Fibroblast of upper back skin (primary cell): ENCODE measurements around the gene NUMBL.

Source experiments
- DNase-seq: peaks from one replicate; pipeline ENCODE4 v3.0.0-alpha.2; 2013

Gene NUMBL

DNA sequence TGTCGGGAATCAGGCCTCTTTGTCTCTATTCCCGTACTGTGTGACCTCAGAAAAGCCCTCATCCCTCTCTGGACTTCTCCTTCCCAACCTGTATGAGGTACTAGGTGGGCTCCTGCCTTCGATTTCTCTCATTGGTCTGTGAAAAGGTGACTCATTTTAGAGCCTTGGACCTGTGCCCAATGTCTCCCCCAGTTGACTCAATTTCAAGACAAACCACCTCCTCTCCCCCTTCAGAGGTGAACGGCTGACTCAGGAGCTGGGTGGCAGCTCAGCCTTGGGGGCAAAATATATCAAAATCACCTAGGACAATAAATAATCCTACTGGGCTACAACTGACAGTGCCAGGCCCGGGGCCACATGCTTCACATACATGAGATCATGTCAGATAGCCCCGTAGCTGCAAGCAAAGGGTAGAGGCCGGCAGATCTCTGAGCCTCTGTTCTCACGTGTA, 25.6 kb upstream of the NUMBL start:
- DNase-seq, result no peak

DNA sequence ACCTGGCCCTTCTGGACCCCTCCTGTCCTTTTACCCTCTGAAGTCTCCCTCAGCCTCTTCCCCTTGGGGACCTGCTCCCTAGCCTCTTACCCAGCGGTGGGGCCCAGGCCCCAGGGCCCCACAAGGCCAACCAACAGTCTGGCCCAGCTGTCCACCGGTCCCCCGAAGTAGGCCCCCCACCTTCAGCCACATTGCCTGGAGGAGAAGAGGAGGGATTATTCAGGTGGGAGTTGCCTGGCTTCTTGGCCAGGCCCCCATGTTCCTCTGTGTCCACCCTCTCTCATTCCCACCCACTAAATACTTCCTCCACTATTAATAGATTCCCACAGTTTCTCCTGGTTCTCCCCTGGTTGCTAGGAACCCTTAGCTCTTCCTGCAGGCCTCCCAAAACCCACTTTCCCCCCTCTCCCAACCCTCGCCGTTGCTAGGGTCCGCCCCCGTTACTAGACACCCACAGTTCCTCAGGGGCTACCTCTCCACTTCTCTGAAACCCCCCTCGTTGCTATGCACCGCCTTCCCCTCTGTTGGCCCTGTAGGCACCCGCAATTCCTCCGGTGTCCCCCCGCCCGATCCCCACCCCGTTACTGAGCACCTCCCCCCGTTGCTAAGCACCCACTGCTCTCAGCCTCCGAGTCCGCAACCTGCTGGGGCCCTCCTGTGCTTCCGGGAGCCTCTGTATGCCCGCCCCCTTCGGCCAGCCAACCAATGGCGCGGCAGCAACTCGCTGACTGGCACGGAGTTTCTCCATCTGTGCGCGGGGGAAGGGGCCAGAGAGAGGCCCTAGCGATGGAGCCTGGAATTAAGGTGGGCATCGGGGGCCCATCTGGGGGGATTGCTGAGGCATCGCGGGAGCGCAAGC, 24.2 kb upstream of the NUMBL start:
- DNase-seq, result peak; percentile 93

GRCh38 chr19:40713939-40714338, 23.5 kb upstream of the NUMBL start:
- no peak for DNase-seq

- no peak for DNase-seq
Observed at GRCh38 chr19:40709817-40710216, 19.4 kb upstream of the NUMBL start.

DNA sequence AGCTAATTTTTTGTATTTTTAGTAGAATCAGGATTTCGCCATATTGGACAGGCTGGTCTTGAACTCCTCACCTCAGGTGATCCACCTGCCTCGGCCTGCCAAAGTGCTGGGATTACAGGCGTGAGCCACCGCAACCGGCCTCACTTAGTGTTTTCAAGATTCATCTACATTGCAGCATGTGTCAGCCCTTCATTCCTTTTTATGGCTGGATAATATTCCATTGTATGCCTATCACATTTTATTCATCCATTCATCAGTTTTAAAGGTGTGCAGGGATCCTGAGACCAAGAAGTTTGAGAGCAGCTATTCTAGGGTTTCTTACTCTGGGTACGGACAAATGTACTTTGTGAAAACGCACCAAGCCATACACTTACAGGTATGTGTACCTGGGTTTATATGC, 17.2 kb upstream of the NUMBL start:
- DNase-seq, result no peak

GRCh38 chr19:40705950-40706619, 15.6 kb upstream of the NUMBL start:
- DNase-seq, result no peak

DNA sequence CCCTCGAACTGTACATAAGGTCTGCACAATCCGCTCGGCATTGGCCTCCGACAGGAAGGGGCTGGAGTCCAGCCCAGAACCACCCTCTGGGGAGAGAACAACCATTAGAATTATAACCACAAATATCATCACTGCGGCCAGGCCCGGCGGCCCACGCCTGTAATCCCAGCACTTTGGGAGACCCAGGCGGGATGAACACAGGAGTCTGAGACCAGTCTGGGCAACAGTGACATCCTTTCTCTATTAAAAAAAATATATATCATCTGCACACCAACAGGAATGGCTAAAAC, 14.9 kb upstream of the NUMBL start:
- peak; percentile 82 for DNase-seq

DNA sequence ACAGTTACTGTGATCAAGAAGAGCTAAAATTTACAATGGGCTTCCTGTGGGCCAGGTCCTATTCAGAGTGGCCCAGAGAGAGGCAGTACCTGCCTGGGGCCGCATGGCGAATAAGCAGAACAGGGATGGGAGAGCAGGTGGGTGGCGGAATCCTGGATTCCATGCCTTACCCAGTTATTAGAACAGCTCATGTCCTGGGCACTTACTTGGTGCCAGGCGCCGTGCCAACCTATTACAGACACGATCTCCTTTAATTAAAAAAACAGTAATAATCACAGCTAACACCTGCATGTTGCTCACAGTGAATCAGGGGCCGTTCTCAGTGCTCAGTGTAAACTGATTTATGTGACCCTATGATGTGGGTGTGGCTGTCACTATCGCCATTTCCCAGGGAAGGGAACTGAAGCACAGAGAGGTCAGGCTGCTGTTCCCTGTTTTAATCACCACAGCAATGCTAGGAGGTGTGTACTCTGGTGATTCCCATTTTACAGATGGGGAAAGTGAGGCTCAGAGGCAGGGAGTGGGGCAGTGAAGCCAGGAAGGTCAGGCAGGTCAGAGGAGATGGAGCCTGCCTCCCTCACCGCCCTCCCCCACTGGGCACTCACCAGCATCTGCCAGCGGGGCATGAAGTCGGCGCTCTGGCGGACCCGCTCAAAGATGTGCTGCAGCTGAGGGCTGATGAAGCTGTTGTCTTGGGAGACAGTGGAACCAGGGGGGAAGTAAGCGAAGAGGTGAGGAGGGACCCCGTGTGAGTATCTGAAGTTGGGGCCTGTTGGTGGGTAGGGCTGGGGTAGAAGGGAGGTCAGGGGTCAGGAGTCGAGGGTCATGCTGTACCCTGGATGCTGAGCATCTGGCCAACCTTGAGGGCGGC, 14.3 kb upstream of the NUMBL start:
- DNase-seq, result no peak

DNA sequence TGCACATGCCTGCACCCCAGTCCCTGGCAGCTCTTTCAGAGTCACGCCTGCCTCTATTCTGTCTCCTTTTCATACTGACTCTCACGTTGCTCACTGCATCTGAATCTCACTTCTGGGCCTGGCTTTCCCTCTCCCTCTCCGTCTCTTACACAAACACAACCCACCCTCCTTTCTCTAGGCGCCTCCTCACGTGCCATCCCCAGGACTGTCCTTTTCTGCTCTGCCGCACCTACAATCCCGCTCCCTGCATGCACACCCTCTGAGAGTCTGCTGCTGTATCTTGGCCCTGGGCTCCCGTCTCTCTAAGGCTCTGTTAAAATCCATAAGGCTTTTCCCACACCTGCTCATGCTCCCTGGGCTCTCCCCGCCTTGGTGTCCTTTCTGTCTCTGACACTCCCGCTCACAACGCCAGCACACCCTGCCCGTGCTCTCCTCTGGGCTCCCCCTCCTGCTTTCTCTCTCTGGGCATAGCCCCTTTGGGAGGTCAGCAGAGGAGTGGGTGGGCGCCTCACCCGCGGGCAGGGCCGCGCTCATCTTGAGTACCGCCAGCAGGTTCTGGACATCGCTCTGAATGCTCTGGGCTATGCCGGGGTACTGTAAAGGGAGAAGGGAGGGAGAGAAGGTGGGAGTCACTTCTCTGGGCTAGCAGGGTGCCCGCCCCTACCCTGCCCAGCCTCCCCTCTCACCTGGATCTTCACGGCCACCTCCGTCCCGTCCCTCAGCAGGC, 12.7 kb upstream of the NUMBL start:
- DNase-seq, result no peak

DNA sequence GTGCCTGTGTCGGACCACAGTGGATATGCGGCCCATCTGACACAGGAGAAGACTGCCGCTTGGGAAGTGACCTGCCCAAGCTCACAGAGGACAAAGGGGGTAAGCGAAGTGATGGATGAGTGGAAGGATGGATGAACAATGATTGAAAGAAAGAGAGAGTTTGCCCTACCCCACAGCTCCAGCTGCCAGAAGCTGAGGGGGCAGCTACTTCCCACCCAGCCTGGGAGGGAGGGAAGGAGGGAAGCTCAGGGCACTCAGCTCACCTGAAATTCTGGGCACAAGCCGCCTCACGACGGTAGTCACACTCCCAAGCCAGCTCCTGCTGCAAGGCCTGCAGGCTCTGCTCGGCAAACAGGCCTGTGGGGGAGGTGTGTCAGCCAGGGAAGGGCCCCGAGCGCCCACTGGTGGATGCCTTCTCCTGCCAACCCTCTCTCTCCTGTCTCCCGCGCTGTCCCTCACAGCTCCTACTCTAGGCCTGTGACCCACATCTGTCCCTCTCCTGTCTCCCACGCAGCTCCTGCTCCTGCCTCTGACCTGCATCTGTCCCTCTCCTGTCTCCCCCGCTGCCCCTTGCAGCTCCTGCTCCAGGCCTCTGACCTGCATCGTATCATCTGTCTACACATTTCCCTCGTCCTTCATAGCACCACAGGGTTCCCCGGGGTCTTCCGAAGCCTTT, 12.0 kb upstream of the NUMBL start:
- peak; percentile 25 for DNase-seq

DNA sequence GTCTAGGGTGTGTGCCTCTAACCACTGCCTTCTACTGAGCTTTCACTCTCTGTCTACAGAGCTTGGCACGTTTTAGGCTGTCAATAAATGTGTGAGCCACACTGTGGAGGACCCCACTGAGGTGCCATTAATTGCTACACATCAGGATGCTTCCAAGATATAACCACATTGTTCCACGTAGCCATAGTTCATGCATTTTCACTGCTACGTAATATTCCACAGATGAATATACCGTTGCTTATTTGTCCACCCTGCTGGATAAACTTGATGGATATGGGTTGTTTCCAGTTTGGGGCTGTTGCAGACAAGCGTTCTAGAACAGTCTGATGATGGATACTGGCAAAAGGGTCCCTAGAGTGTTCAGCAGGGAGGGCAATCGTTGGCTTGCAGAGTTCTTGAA, 11.3 kb upstream of the NUMBL start:
- DNase-seq, result no peak

- DNase-seq, result no peak
Observed at GRCh38 chr19:40700083-40700482, 9.6 kb upstream of the NUMBL start.

- no peak for DNase-seq
Observed at GRCh38 chr19:40697007-40697406, 6.6 kb upstream of the NUMBL start.

DNA sequence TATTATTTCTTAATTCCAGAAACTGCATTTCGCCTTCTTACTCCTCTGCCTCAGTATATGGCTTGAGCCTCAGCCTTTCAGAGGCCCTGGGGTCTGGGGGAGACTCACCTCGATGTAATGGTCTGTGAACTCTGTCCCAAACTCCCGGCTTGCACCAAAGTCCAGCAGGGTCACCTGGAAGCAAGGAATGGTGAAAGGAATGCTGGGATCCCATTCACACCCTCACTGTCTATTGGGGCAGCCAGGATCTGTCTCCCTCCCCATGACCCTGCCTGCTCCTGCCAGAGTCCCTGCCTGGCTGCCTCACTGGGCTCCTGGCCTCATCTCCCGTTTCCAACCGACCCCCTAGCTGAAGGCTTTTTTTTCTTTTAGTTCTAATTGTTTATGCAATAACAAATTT, 5.4 kb upstream of the NUMBL start:
- DNase-seq, result no peak

- no peak for DNase-seq
Observed at GRCh38 chr19:40693896-40694295, 3.4 kb upstream of the NUMBL start.

DNA sequence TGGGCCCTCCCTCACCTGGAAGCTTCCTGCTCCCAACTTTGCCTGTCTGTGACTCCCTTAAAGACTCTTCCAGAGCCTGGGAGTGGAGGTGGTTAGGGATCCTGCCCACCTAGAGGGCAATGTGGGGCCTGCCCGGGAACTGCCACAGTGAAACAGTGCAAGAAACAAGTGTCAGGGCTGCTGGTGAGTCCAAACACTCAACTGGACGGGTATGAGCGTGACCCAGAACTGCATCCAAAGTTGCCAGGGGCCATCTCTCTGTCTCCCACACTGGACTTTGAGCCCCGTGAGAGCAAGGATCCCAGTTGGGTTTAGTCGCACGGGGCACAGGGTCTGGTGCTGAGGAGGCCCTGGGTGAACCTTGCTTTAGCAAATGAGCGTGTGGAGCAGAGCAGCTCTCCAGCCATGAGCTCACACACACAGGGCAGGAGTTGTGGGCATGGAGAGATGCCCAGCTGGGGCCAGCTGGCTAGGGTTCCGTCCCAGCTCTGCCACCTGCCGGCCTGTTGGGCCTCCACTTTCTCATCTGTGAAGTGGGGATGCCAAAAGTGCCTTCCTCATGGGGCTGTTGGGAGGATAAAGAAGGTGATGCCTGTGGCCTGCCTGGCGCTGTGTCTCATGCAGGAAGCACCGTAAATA, 2.8 kb upstream of the NUMBL start:
- DNase-seq, result no peak

GRCh38 chr19:40692212-40692551, 1.7 kb upstream of the NUMBL start:
- DNase-seq, result no peak

- no peak for DNase-seq
Observed at GRCh38 chr19:40691421-40692211, 1.2 kb upstream of the NUMBL start.

DNA sequence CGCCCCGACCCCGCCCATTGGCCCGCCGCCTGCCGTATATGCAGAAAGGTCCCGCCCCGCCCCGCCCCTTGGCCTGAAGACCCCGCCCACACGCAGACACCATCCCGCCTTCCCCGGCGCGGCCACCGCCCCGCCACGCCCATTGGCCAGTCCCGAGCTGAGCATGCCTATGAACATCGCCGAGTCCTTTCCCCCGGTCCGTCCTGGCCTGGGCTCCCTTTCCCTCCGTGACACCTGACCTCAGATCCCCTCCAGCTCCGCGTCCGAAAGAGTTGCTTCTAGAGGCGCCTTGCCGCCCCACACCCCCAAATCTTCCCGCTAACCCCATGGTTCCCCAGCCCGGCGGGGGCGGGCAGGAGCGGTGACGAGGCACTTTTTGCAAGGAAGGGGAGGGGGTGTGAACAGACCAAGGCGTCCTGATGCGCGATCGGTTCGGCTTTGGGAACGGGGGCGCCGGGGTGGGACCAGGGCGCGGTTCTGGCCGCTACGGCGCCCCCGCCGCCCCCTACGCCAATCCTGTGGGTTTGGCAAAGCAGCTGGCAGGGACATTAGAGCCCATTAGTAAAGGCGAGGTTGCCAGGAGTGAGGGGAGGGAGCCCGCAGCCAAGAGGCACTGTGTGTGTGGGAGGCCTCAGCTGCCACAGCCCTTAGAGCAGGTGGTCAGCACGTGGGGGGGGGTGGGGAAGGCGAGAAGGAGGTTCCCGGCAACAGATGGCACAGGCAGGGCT, 406 bp upstream of the NUMBL start:
- peak; percentile 91 for DNase-seq

GRCh38 chr19:40689339-40690049, 957 bp downstream of the NUMBL start:
- DNase-seq, result peak; percentile 20
